Measurements from ENCODE around the gene OR1L6.

Gene OR1L6

GRCh38 chr9:122777052-122777451 lies 34.9 kb downstream of the OR1L6 start:
- H3K27ac ChIP-seq, result no peak overlapping the region
- TF ChIP-seq, protein P1, sequence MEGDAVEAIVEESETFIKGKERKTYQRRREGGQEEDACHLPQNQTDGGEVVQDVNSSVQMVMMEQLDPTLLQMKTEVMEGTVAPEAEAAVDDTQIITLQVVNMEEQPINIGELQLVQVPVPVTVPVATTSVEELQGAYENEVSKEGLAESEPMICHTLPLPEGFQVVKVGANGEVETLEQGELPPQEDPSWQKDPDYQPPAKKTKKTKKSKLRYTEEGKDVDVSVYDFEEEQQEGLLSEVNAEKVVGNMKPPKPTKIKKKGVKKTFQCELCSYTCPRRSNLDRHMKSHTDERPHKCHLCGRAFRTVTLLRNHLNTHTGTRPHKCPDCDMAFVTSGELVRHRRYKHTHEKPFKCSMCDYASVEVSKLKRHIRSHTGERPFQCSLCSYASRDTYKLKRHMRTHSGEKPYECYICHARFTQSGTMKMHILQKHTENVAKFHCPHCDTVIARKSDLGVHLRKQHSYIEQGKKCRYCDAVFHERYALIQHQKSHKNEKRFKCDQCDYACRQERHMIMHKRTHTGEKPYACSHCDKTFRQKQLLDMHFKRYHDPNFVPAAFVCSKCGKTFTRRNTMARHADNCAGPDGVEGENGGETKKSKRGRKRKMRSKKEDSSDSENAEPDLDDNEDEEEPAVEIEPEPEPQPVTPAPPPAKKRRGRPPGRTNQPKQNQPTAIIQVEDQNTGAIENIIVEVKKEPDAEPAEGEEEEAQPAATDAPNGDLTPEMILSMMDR (conservative IDR thresholded peaks at IDR 0.05), result no peak
- TF ChIP-seq ZFX (IDR thresholded peaks at IDR 0.05), result no peak

GRCh38 chr9:122777935-122778627 lies 36.0 kb downstream of the OR1L6 start:
- TF ChIP-seq, protein P1 (conservative IDR thresholded peaks at IDR 0.05), result no peak
- TF ChIP-seq ZFX (IDR thresholded peaks at IDR 0.05), result no peak
- no peak overlapping the region for H3K27ac ChIP-seq

DNA sequence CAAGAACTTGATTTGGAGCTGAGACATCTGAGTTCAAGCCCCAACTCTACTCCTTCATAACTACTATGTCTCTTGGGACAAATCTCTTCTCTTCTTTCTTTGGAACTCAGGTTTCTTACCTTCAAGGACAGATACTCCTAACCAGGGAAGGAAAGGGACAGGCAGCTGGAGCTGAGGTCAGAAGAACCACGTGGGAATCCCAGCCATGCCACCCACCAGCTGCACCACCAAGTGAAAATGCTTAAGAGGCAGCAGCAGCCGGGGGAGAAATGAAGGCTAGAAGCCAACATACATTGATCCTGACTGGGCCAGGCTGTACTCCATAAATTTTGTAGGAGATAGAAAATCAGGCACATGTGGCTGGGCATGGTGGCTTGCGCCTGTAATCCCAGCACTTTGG lies 37.1 kb downstream of the OR1L6 start:
- TF ChIP-seq, protein P1 (conservative IDR thresholded peaks at IDR 0.05), result no peak
- TF ChIP-seq ZFX (IDR thresholded peaks at IDR 0.05), result no peak
- no peak overlapping the region for H3K27ac ChIP-seq

GRCh38 chr9:122780026-122780425 lies 37.9 kb downstream of the OR1L6 start:
- no peak for TF ChIP-seq ZFX (IDR thresholded peaks at IDR 0.05)
- TF ChIP-seq, protein P1 (conservative IDR thresholded peaks at IDR 0.05), result no peak
- H3K27ac ChIP-seq, result no peak overlapping the region

DNA sequence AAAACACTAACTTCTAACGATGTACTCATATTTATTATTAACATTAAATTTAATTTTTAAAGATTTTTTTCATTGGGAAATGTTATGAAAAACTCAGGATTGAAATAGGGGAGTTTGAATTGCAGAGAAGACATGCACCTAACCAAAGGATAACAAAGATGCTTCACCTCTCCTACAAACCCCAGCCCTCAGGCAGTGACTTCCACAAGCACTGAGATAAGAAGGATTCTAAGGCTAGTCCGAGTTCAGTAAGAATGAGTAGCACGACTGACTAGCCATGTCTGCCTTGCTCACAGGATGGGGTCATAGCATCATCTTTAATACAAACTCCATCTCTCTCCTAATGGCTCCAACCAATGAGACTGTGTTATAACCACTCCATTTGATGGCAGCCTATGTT lies 39.6 kb downstream of the OR1L6 start:
- no peak overlapping the region for H3K27ac ChIP-seq
- TF ChIP-seq, protein P1 (conservative IDR thresholded peaks at IDR 0.05), result no peak

DNA sequence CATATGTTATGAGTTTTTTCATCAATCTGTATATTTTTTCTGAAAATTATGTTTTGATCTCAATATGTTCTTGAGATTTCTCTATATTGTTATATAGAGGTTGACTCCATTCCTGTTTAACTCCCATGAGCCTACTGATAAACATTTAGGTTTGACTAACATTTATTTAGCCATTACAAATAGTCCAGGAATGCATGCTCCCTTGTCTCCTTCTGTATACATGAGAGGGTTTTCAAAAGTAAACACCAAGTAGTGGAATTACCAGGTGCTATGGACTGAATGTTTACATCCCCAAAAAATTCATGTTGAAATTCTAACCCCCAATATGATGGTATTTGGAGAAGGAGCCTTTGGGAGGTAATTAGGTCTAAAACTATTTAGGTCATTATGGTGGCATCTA lies 43.2 kb downstream of the OR1L6 start:
- TF ChIP-seq, protein P1 (conservative IDR thresholded peaks at IDR 0.05), result no peak
- TF ChIP-seq ZFX (IDR thresholded peaks at IDR 0.05), result no peak
- no peak overlapping the region for H3K27ac ChIP-seq

DNA sequence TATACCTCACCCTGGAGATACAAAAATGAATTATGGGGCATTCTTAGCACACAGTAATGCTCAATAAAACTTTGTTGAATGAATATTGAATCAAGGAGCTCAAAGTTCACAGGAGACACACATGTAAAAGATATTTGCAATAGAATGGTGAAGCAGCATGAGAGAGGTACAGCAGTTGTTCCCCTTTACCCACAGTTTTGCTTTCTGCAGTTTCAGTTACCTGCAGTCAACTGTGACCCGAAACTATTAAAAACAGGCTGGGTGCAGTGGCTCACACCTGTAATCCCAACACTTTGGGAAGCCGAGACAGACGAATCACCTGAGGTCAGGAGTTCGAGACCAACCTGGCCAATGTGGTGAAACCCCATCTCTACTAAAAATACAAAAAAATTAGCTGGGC lies 44.2 kb downstream of the OR1L6 start:
- H3K27ac ChIP-seq, result no peak overlapping the region
- TF ChIP-seq ZFX (IDR thresholded peaks at IDR 0.05), result no peak
- TF ChIP-seq, protein P1 (conservative IDR thresholded peaks at IDR 0.05), result no peak
